Activated CD8-positive, alpha-beta T cell treated with anti-CD3 and anti-CD28 coated beads, Interleukin-2, amount 10 ng/mL, durations not matched to agents 7 days and 5 days (primary cell): ENCODE data around the gene NF2. TPM values are rescaled to one million over a fixed set of nuclear protein-coding genes. Genes with fewer than 3 reads are reported as not detected.

Experiments
- ATAC-seq: fragments of 150-1000 bp; cut with Tn5 transposase; one replicate; pipeline ENCODE4 v1.10.0; 2021; ENCODE audit warnings: moderate library complexity
- CTCF ChIA-PET: fragments of 350-600 bp; sonication (Branson Sonifier 250); formaldehyde crosslinking; loops from one replicate; lab custom pipeline; 2021; ENCODE audit warnings: antibody characterized with exemption; lab: Charles Lee
- POLR2A ChIA-PET: fragments of 350-600 bp; sonication (Branson Sonifier 250); formaldehyde crosslinking; loops from one replicate; lab custom pipeline; 2021; ENCODE audit warnings: antibody characterized with exemption; lab: Charles Lee
- DNase-seq: peaks from one replicate; pipeline ENCODE4 v3.0.0-alpha.2; 2020
- H3K27ac Mint-ChIP-seq: one replicate; pipeline ENCODE4 v1.8.0; 2021; ENCODE audit warnings: mild to moderate bottlenecking, mixed read lengths
- H3K27me3 Mint-ChIP-seq: one replicate; pipeline ENCODE4 v1.8.0; 2021; ENCODE audit warnings: low read depth, mixed read lengths
- H3K36me3 Mint-ChIP-seq: one replicate; pipeline ENCODE4 v1.8.0; 2021; ENCODE audit warnings: low read depth, mixed read lengths
- H3K4me1 Mint-ChIP-seq: one replicate; pipeline ENCODE4 v1.8.0; 2021; ENCODE audit warnings: low read depth, mixed read lengths
- H3K4me3 Mint-ChIP-seq: one replicate; pipeline ENCODE4 v1.8.0; 2021; ENCODE audit warnings: mild to moderate bottlenecking, mixed read lengths
- H3K9me3 Mint-ChIP-seq: one replicate; pipeline ENCODE4 v1.8.0; 2022; ENCODE audit warnings: mixed read lengths; ENCODE audit not compliant: insufficient read depth
- total RNA-seq, 2 experiments: library from RNA; stranded (reverse); gene quantifications; one replicate each; pipeline ENCODE4 v1.2.3, GENCODE V29; 2021

NF2 gene
- total RNA-seq, 2 experiments from 2014 or later, result 60.6 to 61.2 TPM

DNA sequence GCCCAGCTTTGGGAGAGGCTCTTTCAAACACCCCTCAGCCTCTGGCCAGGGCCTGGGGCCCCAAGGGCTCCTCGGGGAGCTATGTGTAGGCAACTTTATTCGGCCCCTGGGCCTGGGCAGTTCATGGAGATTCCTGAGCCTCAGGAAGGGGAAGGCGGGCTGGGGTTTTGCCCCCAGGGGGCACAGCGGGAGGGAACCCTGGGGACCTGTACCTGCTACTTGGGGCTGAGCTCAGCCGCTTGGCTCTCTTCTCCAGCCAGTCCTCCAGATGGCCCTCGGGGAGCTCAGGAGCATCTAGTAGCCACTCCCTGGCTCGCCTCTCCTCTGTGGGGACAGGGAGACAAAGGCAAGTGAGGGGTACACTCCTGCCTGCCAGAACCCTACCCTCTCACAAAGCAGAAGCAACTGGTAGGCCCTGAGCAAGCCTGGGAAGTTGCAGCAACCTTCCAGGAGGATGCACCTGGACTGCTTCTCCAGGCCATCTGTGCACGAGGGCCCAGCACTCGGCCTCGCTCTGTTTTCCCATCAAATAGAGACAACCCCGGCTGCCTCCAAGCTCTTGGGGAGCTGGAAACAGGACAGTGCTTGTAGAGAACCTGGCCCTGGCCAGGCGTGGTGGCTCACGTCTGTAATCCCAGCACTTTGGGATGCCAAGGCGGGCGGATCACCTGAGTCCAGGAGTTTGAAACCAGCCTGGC lies 134.8 kb downstream of the NF2 start:
- ATAC-seq (no peak), DNase-seq (no peak)
- ChIA-PET CTCF (no interaction called here), POLR2A (interaction anchor here (0.6 kb wide), 1 partner anchor 12 kb away, joined by 3 read pairs; no protein-coding TSS in a partner anchor)
- Mint-ChIP-seq H3K4me3 (no peak overlapping the region), H3K4me1 (peaks cover 10% of the 10 kb centered on the region), H3K27ac (no peak overlapping the region), H3K9me3 (no peaks in the 10 kb centered on the region), H3K36me3 (peaks cover 5% of the 10 kb centered on the region), H3K27me3 (no peaks in the 10 kb centered on the region)

DNA sequence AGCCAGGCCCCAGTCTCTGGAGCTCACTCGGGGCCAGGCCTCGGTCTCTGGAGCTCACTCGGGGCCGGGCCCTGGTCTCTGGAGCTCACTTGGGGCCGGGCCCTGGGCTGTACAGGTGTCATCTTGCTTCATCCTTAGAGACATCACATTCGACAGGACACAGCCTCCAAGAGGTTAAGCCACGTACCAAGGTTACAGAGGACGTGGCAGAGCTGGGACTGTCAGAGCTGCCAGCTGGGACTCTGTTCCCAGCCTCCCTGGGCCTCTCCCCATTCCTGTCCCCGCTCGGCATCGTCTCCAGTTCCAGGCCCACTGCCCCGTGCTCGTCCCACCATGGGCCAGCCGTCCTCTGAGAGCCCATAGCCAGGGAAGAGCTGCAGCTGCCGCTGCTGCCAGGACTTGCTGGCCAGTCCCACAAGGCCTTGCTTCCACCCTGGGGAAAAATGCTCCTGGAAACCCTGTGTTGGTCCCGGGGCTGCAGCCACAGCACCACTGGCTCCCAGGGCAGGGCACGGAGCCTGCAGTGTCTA lies 136.0 kb downstream of the NF2 start:
- peaks cover 5% of the 10 kb centered on the region for H3K36me3 Mint-ChIP-seq
- H3K4me1 Mint-ChIP-seq, result peaks cover 10% of the 10 kb centered on the region
- H3K27ac Mint-ChIP-seq, result no peak overlapping the region
- H3K27me3 Mint-ChIP-seq, result no peaks in the 10 kb centered on the region
- DNase-seq, result no peak
- ATAC-seq, result no peak
- POLR2A ChIA-PET, result no interaction called here
- no peaks in the 10 kb centered on the region for H3K9me3 Mint-ChIP-seq
- CTCF ChIA-PET, result interaction anchor here (0.5 kb wide), 1 partner anchor 348 kb away, joined by 3 read pairs; no protein-coding TSS in a partner anchor
- no peak overlapping the region for H3K4me3 Mint-ChIP-seq

DNA sequence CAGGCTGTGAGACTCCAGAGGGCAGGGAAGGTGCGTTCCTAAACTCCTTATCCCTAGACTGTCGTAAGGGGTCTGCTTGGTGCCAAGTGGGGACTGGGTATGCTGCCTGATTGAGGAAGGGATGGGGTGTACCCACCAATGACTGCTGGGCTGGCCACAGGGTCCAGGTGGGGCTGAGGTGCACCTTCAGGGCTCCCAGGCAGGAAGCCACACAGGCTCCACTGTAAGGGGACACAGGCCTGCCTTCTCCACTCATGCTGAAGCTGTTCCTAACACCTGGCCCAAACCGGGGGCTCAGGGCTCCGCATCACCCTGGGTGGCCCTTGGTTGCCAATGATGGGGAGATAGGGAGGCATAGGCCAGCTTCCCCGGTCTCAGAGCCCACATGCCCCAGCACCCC lies 136.8 kb downstream of the NF2 start:
- H3K27ac Mint-ChIP-seq, result no peak overlapping the region
- POLR2A ChIA-PET, result no interaction called here
- no peak overlapping the region for H3K4me3 Mint-ChIP-seq
- H3K27me3 Mint-ChIP-seq, result no peaks in the 10 kb centered on the region
- ATAC-seq (no peak), DNase-seq (no peak)
- no peaks in the 10 kb centered on the region for H3K9me3 Mint-ChIP-seq
- H3K4me1 Mint-ChIP-seq, result peaks cover 10% of the 10 kb centered on the region
- peaks cover 5% of the 10 kb centered on the region for H3K36me3 Mint-ChIP-seq
- CTCF ChIA-PET, result interaction anchor here (0.5 kb wide), 1 partner anchor 348 kb away, joined by 3 read pairs; no protein-coding TSS in a partner anchor

DNA sequence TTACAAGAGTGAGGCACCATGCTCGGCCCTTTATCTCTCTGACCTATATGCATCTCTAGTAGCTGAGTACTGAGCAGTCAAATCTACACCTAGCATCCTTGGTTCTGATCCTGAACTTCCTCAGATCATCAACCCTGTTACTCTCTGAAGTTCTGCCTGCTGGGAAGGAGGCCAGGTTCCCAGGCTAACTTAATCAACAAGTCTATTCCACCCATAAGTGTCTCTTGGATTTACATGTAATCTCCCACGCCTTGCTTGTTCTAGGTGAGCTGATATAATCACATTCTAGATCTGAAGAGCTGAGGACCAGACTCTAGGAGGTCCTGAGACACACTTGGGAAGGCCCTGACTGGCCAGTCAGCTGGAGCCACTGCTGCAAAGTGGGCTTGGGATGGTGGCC lies 138.5 kb downstream of the NF2 start:
- Mint-ChIP-seq H3K27ac (peak overlapping the region; percentile 49), H3K4me1 (peaks cover 10% of the 10 kb centered on the region), H3K27me3 (no peaks in the 10 kb centered on the region), H3K9me3 (no peaks in the 10 kb centered on the region), H3K4me3 (no peak overlapping the region), H3K36me3 (peaks cover 8% of the 10 kb centered on the region)
- no peak for ATAC-seq
- ChIA-PET CTCF (interaction anchor here (1.1 kb wide), 1 partner anchor 15 kb away, joined by 3 read pairs; no protein-coding TSS in a partner anchor), POLR2A (interaction anchor here (0.6 kb wide), 1 partner anchor 645 kb away, joined by 3 read pairs; no protein-coding TSS in a partner anchor)
- DNase-seq, result no peak

DNA sequence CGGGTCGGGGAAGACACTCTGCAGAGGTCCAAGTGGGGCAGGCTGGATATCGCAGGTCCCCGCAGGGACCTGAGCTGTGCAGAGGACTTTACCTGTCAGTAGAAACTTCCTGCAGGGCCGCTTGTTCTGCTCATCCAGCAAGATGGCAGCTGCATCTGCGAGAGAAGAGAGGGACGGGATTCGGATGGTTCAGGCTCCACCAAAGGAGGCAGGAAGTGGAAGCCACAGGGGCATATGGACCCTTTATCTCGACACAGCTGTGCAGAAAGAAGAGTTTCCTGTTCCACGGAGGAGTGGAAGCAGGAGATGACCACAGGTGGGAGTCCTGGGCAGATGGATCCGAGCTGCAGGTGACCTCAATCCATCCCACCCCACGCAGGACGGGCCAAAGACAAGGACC lies 138.9 kb downstream of the NF2 start:
- H3K4me3 Mint-ChIP-seq, result no peak overlapping the region
- no peaks in the 10 kb centered on the region for H3K27me3 Mint-ChIP-seq
- no peaks in the 10 kb centered on the region for H3K9me3 Mint-ChIP-seq
- peaks cover 10% of the 10 kb centered on the region for H3K4me1 Mint-ChIP-seq
- ChIA-PET POLR2A (no interaction called here), CTCF (interaction anchor here (0.7 to 1.2 kb wide), 3 partner anchors 16 to 346 kb away, joined by 3 read pairs; no protein-coding TSS in a partner anchor)
- no peak for DNase-seq
- H3K27ac Mint-ChIP-seq, result peak overlapping the region; percentile 49
- H3K36me3 Mint-ChIP-seq, result peaks cover 8% of the 10 kb centered on the region
- no peak for ATAC-seq

DNA sequence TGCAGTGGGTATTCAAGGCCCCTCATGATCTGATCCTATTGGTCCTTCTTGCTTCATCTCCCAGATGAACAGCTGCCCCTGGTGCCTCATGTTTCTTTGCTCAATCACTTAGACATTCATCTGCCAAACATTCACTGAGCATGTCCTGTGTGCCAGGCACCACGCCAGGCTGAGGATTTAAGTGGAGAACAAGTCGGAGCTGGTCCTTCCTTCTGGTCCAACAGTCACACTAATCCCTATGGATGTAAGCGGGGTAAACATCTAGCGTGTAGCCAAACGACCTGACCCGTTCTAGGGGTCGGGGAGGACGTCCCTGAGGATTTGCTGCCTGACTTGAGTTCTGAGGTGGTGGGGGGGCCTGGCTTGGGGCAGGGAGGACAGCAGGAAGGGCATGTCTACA lies 141.5 kb downstream of the NF2 start:
- CTCF ChIA-PET, result no interaction called here
- Mint-ChIP-seq H3K4me1 (peaks cover 12% of the 10 kb centered on the region), H3K27ac (no peak overlapping the region), H3K36me3 (peaks cover 8% of the 10 kb centered on the region), H3K4me3 (no peak overlapping the region), H3K9me3 (no peaks in the 10 kb centered on the region), H3K27me3 (no peaks in the 10 kb centered on the region)
- DNase-seq, result no peak
- ATAC-seq, result no peak
- POLR2A ChIA-PET, result no interaction called here

DNA sequence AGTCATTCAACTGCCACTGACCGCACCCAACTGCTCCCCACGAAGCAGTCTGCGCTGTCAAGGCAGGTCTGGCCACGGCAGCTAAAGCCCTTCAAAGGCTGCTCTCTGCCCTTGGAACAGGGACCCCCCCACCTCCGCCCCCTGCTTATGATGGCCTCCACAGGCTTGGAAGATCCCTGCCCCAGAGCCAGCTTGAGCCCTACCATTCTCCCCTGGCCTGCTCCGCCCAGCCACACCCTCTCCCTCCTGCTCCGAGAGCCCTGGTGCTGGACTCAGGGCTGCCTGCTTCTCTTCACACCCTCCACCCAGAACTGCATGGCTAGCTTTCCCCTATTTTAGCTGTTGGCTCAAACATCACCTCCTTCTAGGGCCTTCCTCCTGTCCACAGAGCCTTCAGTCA lies 144.4 kb downstream of the NF2 start:
- ATAC-seq (no peak), DNase-seq (no peak)
- H3K27me3 Mint-ChIP-seq, result no peaks in the 10 kb centered on the region
- no peak overlapping the region for H3K27ac Mint-ChIP-seq
- POLR2A ChIA-PET, result no interaction called here
- H3K4me1 Mint-ChIP-seq, result peaks cover 30% of the 10 kb centered on the region
- CTCF ChIA-PET, result interaction anchor here (2.5 kb wide), 1 partner anchor 122 kb away, joined by 8 read pairs; no protein-coding TSS in a partner anchor
- H3K4me3 Mint-ChIP-seq, result no peak overlapping the region
- H3K36me3 Mint-ChIP-seq, result peaks cover 7% of the 10 kb centered on the region
- no peaks in the 10 kb centered on the region for H3K9me3 Mint-ChIP-seq

Other genes starting within 250 kb of the NF2 start
- 10 to 100 TPM; 77.7 to 84.7 TPM for gene AP1B1, start 215.1 kb upstream of the NF2 start, total RNA-seq
- gene RFPL1, start 165.1 kb upstream of the NF2 start, total RNA-seq, result not detected
- 1 to 10 TPM; 4.2 to 4.7 TPM for gene NEFH, start 123.4 kb upstream of the NF2 start, total RNA-seq
- 10 to 100 TPM; 53.1 to 60.7 TPM for gene THOC5, start 49.9 kb upstream of the NF2 start, total RNA-seq
- gene NIPSNAP1, start 22.5 kb upstream of the NF2 start, total RNA-seq, result 10 to 100 TPM; 35.7 to 38.2 TPM
- gene CABP7, start 116.4 kb downstream of the NF2 start, total RNA-seq, result not detected
- 10 to 100 TPM; 19.0 to 21.8 TPM for gene ZMAT5, start 163.4 kb downstream of the NF2 start, total RNA-seq
- 100 to 1,000 TPM; 102 to 103 TPM for gene UQCR10, start 163.7 kb downstream of the NF2 start, total RNA-seq
- 10 to 100 TPM; 86.5 to 91.4 TPM for gene ASCC2, start 234.6 kb downstream of the NF2 start, total RNA-seq